ENCODE results near the gene GNAZ.

DNA sequence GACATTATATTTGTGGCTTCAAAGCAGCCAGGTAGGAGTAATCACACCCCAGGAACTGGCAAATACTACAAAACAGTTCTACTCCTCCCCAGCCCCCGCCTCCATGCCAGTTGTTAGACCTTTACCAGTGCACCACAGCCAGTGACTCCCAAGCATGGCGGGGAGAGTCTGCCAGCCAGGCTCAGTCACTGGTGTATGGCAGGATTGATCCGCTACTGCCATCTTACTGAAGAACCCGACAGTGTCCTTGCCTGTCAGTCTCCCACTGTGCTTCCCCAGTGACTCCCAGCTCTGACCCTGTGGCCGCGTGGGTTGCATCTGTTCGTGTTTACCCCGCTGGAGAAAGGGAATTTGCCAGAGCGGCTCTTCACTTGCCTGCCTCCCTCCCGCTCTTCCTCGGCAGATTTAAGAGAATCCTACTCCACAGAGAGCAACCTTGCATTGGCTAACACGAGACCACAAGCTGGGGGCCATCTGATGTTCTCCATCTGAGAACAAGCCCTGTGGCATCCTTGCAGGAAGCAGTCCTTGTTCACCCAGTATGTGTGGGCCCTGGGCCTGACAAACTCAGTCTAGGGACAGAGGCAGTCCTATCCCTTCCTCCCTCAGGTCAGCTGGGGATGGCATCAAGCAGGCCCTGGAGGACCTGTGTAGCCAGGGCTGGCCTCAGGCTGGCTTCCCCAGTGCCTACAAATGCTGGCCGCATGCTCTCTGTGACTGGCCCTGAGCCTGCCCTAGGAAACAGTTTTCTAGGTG, 33.1 kb downstream of the GNAZ start:
- TF ChIP-seq CTCF (IDR thresholded peaks at IDR 0.05; ENCODE audit: insufficient read depth, low read length), result no peak
- no peak for TF ChIP-seq POLR2AphosphoS5 (IDR thresholded peaks at IDR 0.05; ENCODE audit: low read depth)
- no peak for TF ChIP-seq REST (IDR thresholded peaks at IDR 0.05; ENCODE audit: insufficient replicate concordance, low read depth)
- TF ChIP-seq GABPA (IDR thresholded peaks at IDR 0.05; ENCODE audit: low read depth), result no peak

Data from HL-60 (cell line).